Skin epidermis (tissue), 12 donors: ENCODE results near the gene STRADA.

Experiments
- H3K27ac ChIP-seq, 21 experiments: fragments of 200-600 bp; sonication (generic) in 11 of 21; one replicate each; pipeline ENCODE4 v1.5.0; 2020; ENCODE audit warnings: mild to moderate bottlenecking in 3 of 21, inconsistent platforms in 2 of 21, moderate library complexity in 2 of 21
- H3K4me3 ChIP-seq, 7 experiments: fragments of 200-600 bp; sonication (generic) in 2 of 7; one replicate each; pipeline ENCODE4 v1.5.0; 2020; ENCODE audit warnings: inconsistent platforms in 2 of 7, mild to moderate bottlenecking in 2 of 7, moderate library complexity in 1 of 7

Gene STRADA

GRCh38 chr17:63703556-63704258, 37.9 kb downstream of the STRADA start:
- Histone ChIP-seq H3K4me3 (no peak overlapping the region), H3K27ac (peak overlapping the region in 3 of 21 experiments; percentile 95 to 99 (median 96))

GRCh38 chr17:63703029-63703428, 38.6 kb downstream of the STRADA start:
- peak overlapping the region in 1 of 7 experiments; percentile 66 for H3K4me3 ChIP-seq
- peak overlapping the region in 11 of 21 experiments; percentile 62 to 99 (median 92) for H3K27ac ChIP-seq

- H3K27ac ChIP-seq = peak overlapping the region in 12 of 21 experiments; percentile 46 to 99 (median 92)
- H3K4me3 ChIP-seq = peak overlapping the region in 1 of 7 experiments; percentile 66
These were observed 38.9 kb downstream of the STRADA start for GRCh38 chr17:63702721-63703015.

- H3K4me3 ChIP-seq = peak overlapping the region in 6 of 7 experiments; percentile 4 to 68 (median 66)
- peak overlapping the region in 16 of 21 experiments; percentile 9 to 99 (median 91) for H3K27ac ChIP-seq
These were observed 39.5 kb downstream of the STRADA start for GRCh38 chr17:63701868-63702720.

GRCh38 chr17:63701456-63701820, 40.2 kb downstream of the STRADA start:
- Histone ChIP-seq H3K4me3 (peak overlapping the region; percentile 37 to 68 (median 65)), H3K27ac (peak overlapping the region in 20 of 21 experiments; percentile 31 to 99 (median 89))

GRCh38 chr17:63700528-63701455, 40.8 kb downstream of the STRADA start:
- H3K27ac ChIP-seq = peak overlapping the region; percentile 40 to 99 (median 89)
- peak overlapping the region; percentile 37 to 68 (median 65) for H3K4me3 ChIP-seq

- Histone ChIP-seq H3K4me3 (peak within 1 kb of the TSS; percentile 37 to 68 (median 65)), H3K27ac (peak within 1 kb of the TSS; percentile 70 to 99 (median 89))
These were observed 41.7 kb downstream of the STRADA start, which contains the start of gene LIMD2 for GRCh38 chr17:63699638-63700527. Gene LIMD2 (minus strand): TSS chr17:63700125. CDS start chr17:63699298, 827 bp downstream.

GRCh38 chr17:63698886-63699637, 42.5 kb downstream of the STRADA start:
- H3K4me3 ChIP-seq = peak overlapping the region; percentile 37 to 68 (median 65)

GRCh38 chr17:63698381-63698885, 43.2 kb downstream of the STRADA start:
- peak overlapping the region; percentile 37 to 68 (median 65) for H3K4me3 ChIP-seq
- peak overlapping the region in 20 of 21 experiments; percentile 24 to 99 (median 88) for H3K27ac ChIP-seq

More at GRCh38 chr17:63698886-63699637, 42.5 kb downstream of the STRADA start:
- peak overlapping the region; percentile 70 to 99 (median 88) for H3K27ac ChIP-seq

- Histone ChIP-seq H3K27ac (peak overlapping the region in 20 of 21 experiments; percentile 14 to 99 (median 88)), H3K4me3 (peak overlapping the region; percentile 37 to 68 (median 65))
These were observed 44.0 kb downstream of the STRADA start for GRCh38 chr17:63697341-63698286.

GRCh38 chr17:63696381-63696961, 45.1 kb downstream of the STRADA start:
- H3K27ac ChIP-seq = peak overlapping the region in 16 of 21 experiments; percentile 14 to 99 (median 90)
- peak overlapping the region in 1 of 7 experiments; percentile 65 for H3K4me3 ChIP-seq

- Histone ChIP-seq H3K4me3 (no peak overlapping the region), H3K27ac (peak overlapping the region in 4 of 21 experiments; percentile 29 to 99 (median 31))
These were observed 45.7 kb downstream of the STRADA start for GRCh38 chr17:63695889-63696288.

GRCh38 chr17:63694950-63695773, 46.4 kb downstream of the STRADA start:
- Histone ChIP-seq H3K27ac (peak overlapping the region in 7 of 21 experiments; percentile 7 to 99 (median 31)), H3K4me3 (no peak overlapping the region)

- H3K27ac ChIP-seq = peak overlapping the region in 4 of 21 experiments; percentile 4 to 99 (median 26)
These were observed 47.2 kb downstream of the STRADA start for GRCh38 chr17:63694229-63694949.

More at GRCh38 chr17:63694229-63694949, 47.2 kb downstream of the STRADA start:
- H3K4me3 ChIP-seq = no peak overlapping the region
